Mesendoderm (in vitro differentiated cells): ENCODE results near the gene KHDC1L.
"Not testable (repeated sequence)": the region's sequence is repeated elsewhere in the genome, so short reads cannot be mapped to it uniquely, and the experiment has no call there.

Experiments
- DNase-seq: peaks from one replicate; pipeline ENCODE4 v3.0.0; 2013
- H2AK5ac ChIP-seq: 2 replicates; pipeline ENCODE4 v1.6.1; 2013; ENCODE audit warnings: low read length, inconsistent platforms
- H2BK120ac ChIP-seq: 2 replicates; pipeline ENCODE4 v1.6.1; 2013; ENCODE audit warnings: low read depth, mild to moderate bottlenecking, low read length, moderate library complexity, mixed read lengths
- H2BK15ac ChIP-seq: replicated peaks from 2 replicates; pipeline ENCODE4 v1.6.1; 2013; ENCODE audit warnings: low read depth, mild to moderate bottlenecking, moderate library complexity
- H2BK5ac ChIP-seq: 2 replicates; pipeline ENCODE4 v1.6.1; 2013; ENCODE audit warnings: low read length, inconsistent platforms
- H3K18ac ChIP-seq: 2 replicates; pipeline ENCODE4 v1.6.1; 2013; ENCODE audit warnings: mild to moderate bottlenecking, low read length, mixed read lengths
- H3K23ac ChIP-seq: one replicate; pipeline ENCODE4 v1.6.1; 2013; ENCODE audit warnings: low read length
- H3K27ac ChIP-seq: 2 replicates; pipeline ENCODE4 v1.5.1; 2013; ENCODE audit warnings: low read depth, mild to moderate bottlenecking, inconsistent platforms, low read length, moderate library complexity
- H3K27me3 ChIP-seq: 2 replicates; pipeline ENCODE4 v1.6.1; 2013; ENCODE audit warnings: low read length, control low read depth, mild to moderate bottlenecking, inconsistent platforms; ENCODE audit not compliant: insufficient read depth, poor library complexity
- H3K36me3 ChIP-seq: 2 replicates; pipeline ENCODE4 v1.6.1; 2013; ENCODE audit warnings: low read length, inconsistent platforms; ENCODE audit not compliant: control insufficient read depth, insufficient read depth
- H3K4ac ChIP-seq: one replicate; pipeline ENCODE4 v1.6.1; 2013; ENCODE audit warnings: low read depth, mild to moderate bottlenecking, low read length, moderate library complexity
- H3K4me1 ChIP-seq: 2 replicates; pipeline ENCODE4 v1.6.1; 2013; ENCODE audit warnings: low read depth, low read length, inconsistent platforms; ENCODE audit not compliant: control insufficient read depth
- H3K4me2 ChIP-seq: 2 replicates; pipeline ENCODE4 v1.6.1; 2013; ENCODE audit warnings: low read length
- H3K4me3 ChIP-seq: 2 replicates; pipeline ENCODE4 v1.5.1; 2013; ENCODE audit warnings: mild to moderate bottlenecking, low read length
- H3K56ac ChIP-seq: one replicate; pipeline ENCODE4 v1.6.1; 2013; ENCODE audit warnings: low read length
- H3K79me1 ChIP-seq: 2 replicates; pipeline ENCODE4 v1.6.1; 2013; ENCODE audit warnings: low read length, inconsistent platforms
- H3K79me2 ChIP-seq: 2 replicates; pipeline ENCODE4 v1.6.1; 2013; ENCODE audit warnings: mild to moderate bottlenecking, low read length; ENCODE audit not compliant: control insufficient read depth, insufficient read depth
- H3K9ac ChIP-seq: 2 replicates; pipeline ENCODE4 v1.6.1; 2013; ENCODE audit warnings: low read length, inconsistent platforms
- H4K5ac ChIP-seq: one replicate; pipeline ENCODE4 v1.6.1; 2013; ENCODE audit warnings: low read length
- H4K8ac ChIP-seq: one replicate; pipeline ENCODE4 v1.6.1; 2013; ENCODE audit warnings: low read depth, mild to moderate bottlenecking, control low read depth, low read length, moderate library complexity
- WGBS: extraction: QIAGEN DNeasy Blood & Tissue Kit; methylation state at CpG from one replicate; pipeline ENCODE4 v1.1.7; 2013; ENCODE audit warnings: low lambda C conversion rate, missing lambda C conversion rate; ENCODE audit not compliant: insufficient coverage; ENCODE audit errors: extremely low coverage; 5-methylcytosine and 5-hydroxymethylcytosine counted together

Gene KHDC1L

DNA sequence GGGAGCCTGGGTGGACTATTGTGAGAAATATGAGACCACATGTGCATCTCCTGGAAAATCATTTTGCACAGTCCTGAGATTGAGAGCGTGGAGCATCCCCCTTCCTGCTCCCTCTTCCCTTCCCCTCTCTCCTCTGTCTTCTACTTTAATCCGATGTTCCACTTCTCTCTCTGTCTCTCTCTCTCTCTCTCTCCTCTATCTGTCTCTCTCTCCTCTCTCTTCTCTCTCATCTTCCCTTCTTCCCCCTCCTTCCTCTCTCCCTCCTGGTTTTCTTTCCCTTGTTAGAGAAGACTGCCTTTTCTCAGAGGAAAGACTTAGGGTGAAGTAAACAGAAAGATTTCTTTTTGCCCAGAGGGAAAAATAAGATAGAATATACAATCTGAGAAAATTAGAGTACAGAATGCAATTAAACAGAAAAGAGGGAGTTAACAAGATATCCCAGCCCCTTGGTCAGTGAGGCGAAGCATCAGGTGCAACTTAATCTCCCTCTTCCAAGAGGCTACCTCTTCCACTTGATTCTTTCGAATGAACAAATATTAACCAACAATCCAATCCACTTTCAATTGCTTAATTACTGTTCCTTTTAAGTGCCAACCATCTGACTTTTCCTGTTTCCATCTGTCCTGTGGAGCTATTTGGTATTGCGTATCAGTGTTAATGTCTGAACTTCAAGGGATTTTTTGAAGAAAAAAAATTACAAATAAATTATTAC is 23.1 kb upstream of the KHDC1L start:
- Histone ChIP-seq H3K23ac (no peak overlapping the region), H2BK5ac (no peak overlapping the region), H3K36me3 (no peaks in the 10 kb centered on the region), H3K4me2 (no peak overlapping the region), H3K4ac (no peak overlapping the region), H3K9ac (no peak overlapping the region), H2BK120ac (no peak overlapping the region), H3K4me3 (no peak overlapping the region), H3K27me3 (no peaks in the 10 kb centered on the region), H3K79me1 (no peaks in the 10 kb centered on the region), H2AK5ac (no peak overlapping the region), H3K27ac (no peak overlapping the region), H3K79me2 (no peaks in the 10 kb centered on the region), H2BK15ac (no peak overlapping the region), H3K4me1 (no peaks in the 10 kb centered on the region), H4K8ac (no peak overlapping the region), H4K5ac (no peak overlapping the region), H3K18ac (no peak overlapping the region), H3K56ac (no peak overlapping the region)
- DNase-seq, result no peak
- no CpG with 5 or more reads among the region's 5 CpGs for WGBS

DNA sequence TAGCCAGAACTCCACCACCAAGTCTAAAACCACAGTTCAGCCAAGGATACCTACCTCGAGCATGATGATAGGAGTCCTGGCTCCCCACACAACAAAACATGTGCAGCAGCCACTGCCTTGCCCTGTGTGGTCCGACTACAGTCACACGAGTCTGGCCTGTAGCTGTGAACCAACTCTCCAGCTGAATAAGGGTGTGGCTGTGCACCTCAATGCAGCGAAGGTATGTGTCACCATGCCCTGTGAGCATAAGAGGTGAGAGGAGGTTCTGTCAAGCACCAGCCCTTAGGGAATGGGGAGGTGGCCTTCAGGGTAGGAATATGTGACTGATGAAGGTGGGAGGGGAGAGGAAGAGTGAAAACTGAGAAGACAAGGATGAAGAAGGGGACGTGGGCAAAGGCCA is 16.7 kb upstream of the KHDC1L start:
- H2BK5ac ChIP-seq, result no peak overlapping the region
- no peak overlapping the region for H3K27ac ChIP-seq
- H3K4me1 ChIP-seq, result no peaks in the 10 kb centered on the region
- H4K8ac ChIP-seq, result no peak overlapping the region
- no peaks in the 10 kb centered on the region for H3K36me3 ChIP-seq
- H3K18ac ChIP-seq, result no peak overlapping the region
- no peak overlapping the region for H2BK120ac ChIP-seq
- H3K79me2 ChIP-seq, result no peaks in the 10 kb centered on the region
- H2BK15ac ChIP-seq, result no peak overlapping the region
- H3K9ac ChIP-seq, result no peak overlapping the region
- DNase-seq, result no peak
- no peak overlapping the region for H3K23ac ChIP-seq
- H3K4me2 ChIP-seq, result no peak overlapping the region
- no peak overlapping the region for H3K4me3 ChIP-seq
- no peak overlapping the region for H3K56ac ChIP-seq
- H2AK5ac ChIP-seq, result no peak overlapping the region
- no peak overlapping the region for H3K4ac ChIP-seq
- no peaks in the 10 kb centered on the region for H3K79me1 ChIP-seq
- no peaks in the 10 kb centered on the region for H3K27me3 ChIP-seq
- no CpG with 5 or more reads among the region's 5 CpGs for WGBS
- no peak overlapping the region for H4K5ac ChIP-seq

DNA sequence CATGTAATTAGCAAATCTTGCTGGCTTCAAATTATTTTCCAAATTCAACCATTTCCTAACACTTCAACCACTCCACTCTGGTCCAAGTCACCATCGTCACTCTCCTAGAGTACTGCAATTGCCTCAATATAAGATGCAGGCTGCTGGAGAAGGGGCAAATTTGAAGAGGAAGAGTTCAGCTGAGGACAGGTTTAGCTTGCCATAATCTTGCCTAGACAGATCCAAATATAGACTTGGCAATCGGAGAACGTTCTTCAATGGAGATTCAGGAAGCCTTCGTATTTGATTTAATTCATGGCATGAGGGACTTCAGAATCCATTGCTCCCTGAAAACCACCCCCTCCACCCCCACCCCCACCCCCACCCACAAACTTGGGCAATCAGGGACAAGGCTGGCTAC is 15.4 kb upstream of the KHDC1L start:
- Histone ChIP-seq H3K18ac (no peak overlapping the region), H2AK5ac (no peak overlapping the region), H2BK5ac (no peak overlapping the region), H3K4me3 (no peak overlapping the region), H4K5ac (no peak overlapping the region), H3K4me2 (no peak overlapping the region), H3K9ac (no peak overlapping the region), H3K27me3 (no peaks in the 10 kb centered on the region), H3K4ac (no peak overlapping the region), H3K36me3 (no peaks in the 10 kb centered on the region), H2BK15ac (no peak overlapping the region), H3K79me2 (no peaks in the 10 kb centered on the region), H3K23ac (no peak overlapping the region), H3K27ac (no peak overlapping the region), H3K56ac (no peak overlapping the region), H3K79me1 (no peaks in the 10 kb centered on the region), H2BK120ac (no peak overlapping the region), H4K8ac (no peak overlapping the region), H3K4me1 (no peaks in the 10 kb centered on the region)
- DNase-seq, result no peak
- no CpG with 5 or more reads among the region's 4 CpGs for WGBS

DNA sequence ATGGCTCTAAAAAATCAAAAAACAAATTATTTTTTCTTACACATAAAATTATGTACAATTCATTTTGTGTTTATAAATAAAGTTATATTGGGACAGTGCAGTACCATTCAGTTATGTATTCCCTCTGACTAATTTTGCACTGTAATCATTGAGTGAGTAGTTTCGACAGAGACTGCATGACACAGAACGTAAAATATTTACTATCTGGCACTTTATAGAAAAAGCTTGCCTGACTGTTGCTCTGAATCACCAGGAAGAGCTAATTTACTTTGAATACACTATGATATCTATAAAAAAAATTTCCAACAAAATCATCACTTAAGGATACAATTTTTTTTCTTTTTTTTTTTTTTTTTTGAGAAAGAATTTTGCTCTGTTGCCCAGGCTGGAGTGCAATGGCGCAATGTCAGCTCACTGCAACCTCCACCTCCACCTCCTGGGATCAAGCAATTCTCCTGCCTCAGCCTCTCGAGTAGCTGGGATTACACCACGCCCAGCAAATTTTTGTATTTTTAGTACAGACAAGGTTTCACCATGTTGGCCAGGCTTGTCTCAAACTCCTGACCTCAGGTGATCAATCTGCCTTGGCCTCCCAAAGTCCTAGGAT is 11.0 kb upstream of the KHDC1L start:
- no peak overlapping the region for H2BK120ac ChIP-seq
- DNase-seq, result no peak
- no peaks in the 10 kb centered on the region for H3K36me3 ChIP-seq
- H3K9ac ChIP-seq, result no peak overlapping the region
- H2BK5ac ChIP-seq, result no peak overlapping the region
- no peak overlapping the region for H2AK5ac ChIP-seq
- H3K4me2 ChIP-seq, result no peak overlapping the region
- H3K56ac ChIP-seq, result no peak overlapping the region
- H4K8ac ChIP-seq, result no peak overlapping the region
- WGBS, result no CpG with 5 or more reads among the region's 5 CpGs
- no peaks in the 10 kb centered on the region for H3K4me1 ChIP-seq
- H3K79me1 ChIP-seq, result no peaks in the 10 kb centered on the region
- H3K4ac ChIP-seq, result no peak overlapping the region
- H3K23ac ChIP-seq, result no peak overlapping the region
- H3K27me3 ChIP-seq, result no peaks in the 10 kb centered on the region
- H3K4me3 ChIP-seq, result no peak overlapping the region
- H3K79me2 ChIP-seq, result no peaks in the 10 kb centered on the region
- H2BK15ac ChIP-seq, result no peak overlapping the region
- H3K18ac ChIP-seq, result no peak overlapping the region
- H3K27ac ChIP-seq, result no peak overlapping the region
- no peak overlapping the region for H4K5ac ChIP-seq

DNA sequence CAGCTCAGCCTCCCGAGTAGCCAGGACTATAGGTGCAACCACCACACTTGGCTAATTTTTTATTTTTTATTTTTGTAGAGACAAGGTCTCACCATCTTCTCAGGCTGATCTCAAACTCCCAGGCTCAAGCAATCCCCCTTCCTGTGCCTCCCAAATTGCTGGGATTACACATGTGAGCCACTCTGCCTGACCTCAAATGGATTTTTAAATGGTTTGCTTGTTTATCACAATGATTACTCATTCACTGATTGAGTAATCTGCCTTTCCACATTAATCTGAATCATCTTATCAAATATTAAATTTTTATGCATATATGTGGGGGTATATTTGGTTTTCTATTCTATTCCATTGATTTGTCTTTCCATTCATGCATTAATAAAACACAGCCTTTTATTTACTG is 9.4 kb upstream of the KHDC1L start:
- Histone ChIP-seq H3K36me3 (no peaks in the 10 kb centered on the region), H3K4me1 (no peaks in the 10 kb centered on the region), H4K5ac (no peak overlapping the region), H3K4ac (no peak overlapping the region), H4K8ac (no peak overlapping the region), H3K79me2 (no peaks in the 10 kb centered on the region), H2BK15ac (no peak overlapping the region), H2AK5ac (no peak overlapping the region), H3K23ac (no peak overlapping the region), H2BK5ac (no peak overlapping the region), H3K56ac (no peak overlapping the region), H3K4me2 (no peak overlapping the region), H2BK120ac (no peak overlapping the region), H3K27ac (no peak overlapping the region), H3K27me3 (no peaks in the 10 kb centered on the region), H3K79me1 (no peaks in the 10 kb centered on the region), H3K4me3 (no peak overlapping the region), H3K9ac (no peak overlapping the region), H3K18ac (no peak overlapping the region)
- WGBS, result no CpG with 5 or more reads among the region's 1 CpG
- no peak for DNase-seq

DNA sequence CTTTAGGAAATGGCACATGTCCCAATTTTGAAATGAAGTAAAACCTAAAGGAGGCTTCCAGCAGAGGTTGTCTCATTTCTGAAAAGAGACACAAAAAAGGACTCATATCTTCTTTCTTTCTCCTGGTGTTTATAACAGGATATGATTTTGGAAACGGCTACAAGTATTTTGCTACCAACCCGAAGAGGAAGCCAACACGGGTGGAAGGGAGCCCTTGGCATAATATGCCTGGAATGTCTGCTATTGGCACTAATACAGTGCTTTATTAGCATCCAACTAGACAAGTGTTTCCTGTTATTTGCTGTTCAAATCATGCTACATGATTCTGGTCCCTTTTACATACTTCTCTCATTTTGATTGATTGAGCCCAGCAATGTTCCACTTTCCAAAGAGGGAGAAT is 8.7 kb upstream of the KHDC1L start:
- not testable (repeated sequence) for H2BK5ac ChIP-seq, H2AK5ac ChIP-seq, H3K56ac ChIP-seq, H3K4me3 ChIP-seq, DNase-seq, H3K23ac ChIP-seq, H3K4ac ChIP-seq, H2BK15ac ChIP-seq, H3K79me2 ChIP-seq, H3K18ac ChIP-seq, H2BK120ac ChIP-seq, H3K36me3 ChIP-seq, H4K5ac ChIP-seq, H3K27ac ChIP-seq, H3K4me2 ChIP-seq, H3K9ac ChIP-seq, H3K27me3 ChIP-seq, H4K8ac ChIP-seq, H3K79me1 ChIP-seq, H3K4me1 ChIP-seq
- no CpG with 5 or more reads among the region's 3 CpGs for WGBS
